ENCODE results near the gene DPH6.

DPH6 gene

DNA sequence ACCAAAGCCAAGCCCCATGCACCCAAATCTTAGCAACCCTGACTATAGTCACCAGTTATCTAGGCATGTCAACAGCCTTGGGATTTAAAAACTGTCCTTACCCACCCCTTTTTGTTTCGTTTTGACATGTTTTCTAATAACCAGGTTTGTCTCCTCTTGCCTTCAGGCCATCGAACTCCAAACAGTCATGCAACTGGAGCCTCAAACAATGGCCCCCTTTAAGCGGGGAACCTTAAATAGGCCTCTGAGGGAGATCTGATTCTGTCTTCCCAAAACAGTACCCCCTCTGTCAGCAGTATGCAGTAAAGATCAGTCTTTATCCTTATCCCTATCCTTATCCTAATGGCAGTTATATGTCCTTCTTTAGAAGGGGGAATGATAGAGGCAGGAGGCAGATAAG is 105.7 kb downstream of the DPH6 start:
- Histone ChIP-seq H3K9ac (ENCODE audit: low read length) (no peak overlapping the region), H3K79me2 (ENCODE audit: insufficient read depth, low read length) (no peaks in the 10 kb centered on the region)
- TF ChIP-seq CTCF (IDR thresholded peaks at IDR 0.05; ENCODE audit: insufficient read depth, low read length, poor library complexity, severe bottlenecking) (no peak), EZH2phosphoT487 (conservative IDR thresholded peaks at IDR 0.05; ENCODE audit: low read length) (no peak)

GRCh38 chr15:35439291-35439690 is 106.7 kb downstream of the DPH6 start:
- H3K4me3 ChIP-seq (ENCODE audit: insufficient read depth, low read length, poor library complexity, severe bottlenecking), result no peak overlapping the region
- H3K36me3 ChIP-seq (ENCODE audit: low read length), result no peaks in the 10 kb centered on the region
- H3K79me2 ChIP-seq (ENCODE audit: insufficient read depth, low read length), result no peaks in the 10 kb centered on the region
- TF ChIP-seq EZH2phosphoT487 (conservative IDR thresholded peaks at IDR 0.05; ENCODE audit: low read length) (no peak), CTCF (IDR thresholded peaks at IDR 0.05; ENCODE audit: insufficient read depth, low read length, poor library complexity, severe bottlenecking) (no peak)
- no peak overlapping the region for H3K4me2 ChIP-seq (ENCODE audit: low read depth, low read length, poor library complexity, severe bottlenecking)
- no peak overlapping the region for H3K27ac ChIP-seq (ENCODE audit: low read depth, low read length)
- H3K27me3 ChIP-seq (ENCODE audit: low read length), result no peaks in the 10 kb centered on the region
- H3F3A ChIP-seq (ENCODE audit: insufficient read depth), result 0 out of 2 replicates have a peak, but pooled peaks cover 5% of the 10 kb centered on the region
- no peaks in the 10 kb centered on the region for H4K20me1 ChIP-seq (ENCODE audit: low read depth, low read length)
- no peak overlapping the region for H3K9ac ChIP-seq (ENCODE audit: low read length)
- peaks cover 11% of the 10 kb centered on the region; the same call in 1 of the 2 replicates for H3K9me3 ChIP-seq (ENCODE audit: insufficient read depth, low read length)
- no peaks in the 10 kb centered on the region for H3K9me2 ChIP-seq (replicated peaks; ENCODE audit: insufficient read depth, low read length)
- no peak overlapping the region for H2AFZ ChIP-seq (ENCODE audit: low read depth, low read length, severe bottlenecking)

More for the DNA sequence above, 105.7 kb downstream of the DPH6 start:
- H3K4me2 ChIP-seq (ENCODE audit: low read depth, low read length, poor library complexity, severe bottlenecking), result no peak overlapping the region
- H3K9me2 ChIP-seq (replicated peaks; ENCODE audit: insufficient read depth, low read length), result no peaks in the 10 kb centered on the region
- H4K20me1 ChIP-seq (ENCODE audit: low read depth, low read length), result no peaks in the 10 kb centered on the region
- H3K9me3 ChIP-seq (ENCODE audit: insufficient read depth, low read length), result peaks cover 7% of the 10 kb centered on the region; the same call in 1 of the 2 replicates
- no peaks in the 10 kb centered on the region for H3K36me3 ChIP-seq (ENCODE audit: low read length)
- no peak overlapping the region for H2AFZ ChIP-seq (ENCODE audit: low read depth, low read length, severe bottlenecking)
- no peaks in the 10 kb centered on the region for H3K27me3 ChIP-seq (ENCODE audit: low read length)
- 0 out of 2 replicates have a peak, but pooled peaks cover 5% of the 10 kb centered on the region for H3F3A ChIP-seq (ENCODE audit: insufficient read depth)
- H3K4me3 ChIP-seq (ENCODE audit: insufficient read depth, low read length, poor library complexity, severe bottlenecking), result no peak overlapping the region
- H3K27ac ChIP-seq (ENCODE audit: low read depth, low read length), result no peak overlapping the region

- no peaks in the 10 kb centered on the region for H3K79me2 ChIP-seq (ENCODE audit: insufficient read depth, low read length)
- H3K4me2 ChIP-seq (ENCODE audit: low read depth, low read length, poor library complexity, severe bottlenecking), result no peak overlapping the region
- no peaks in the 10 kb centered on the region for H3K27me3 ChIP-seq (ENCODE audit: low read length)
- peaks cover 11% of the 10 kb centered on the region; the same call in 1 of the 2 replicates for H3K9me3 ChIP-seq (ENCODE audit: insufficient read depth, low read length)
- 0 out of 2 replicates have a peak, but pooled peaks cover 4% of the 10 kb centered on the region for H3F3A ChIP-seq (ENCODE audit: insufficient read depth)
- TF ChIP-seq CTCF (IDR thresholded peaks at IDR 0.05; ENCODE audit: insufficient read depth, low read length, poor library complexity, severe bottlenecking) (no peak), EZH2phosphoT487 (conservative IDR thresholded peaks at IDR 0.05; ENCODE audit: low read length) (no peak)
- no peaks in the 10 kb centered on the region for H3K36me3 ChIP-seq (ENCODE audit: low read length)
- H3K4me3 ChIP-seq (ENCODE audit: insufficient read depth, low read length, poor library complexity, severe bottlenecking), result no peak overlapping the region
- no peak overlapping the region for H3K9ac ChIP-seq (ENCODE audit: low read length)
- H3K27ac ChIP-seq (ENCODE audit: low read depth, low read length), result no peak overlapping the region
- no peak overlapping the region for H2AFZ ChIP-seq (ENCODE audit: low read depth, low read length, severe bottlenecking)
- no peaks in the 10 kb centered on the region for H4K20me1 ChIP-seq (ENCODE audit: low read depth, low read length)
- H3K9me2 ChIP-seq (replicated peaks; ENCODE audit: insufficient read depth, low read length), result no peaks in the 10 kb centered on the region
These were observed 108.8 kb downstream of the DPH6 start for GRCh38 chr15:35437157-35437556.
